H9 (cell line): ENCODE data around the gene NAGA. TPM values are rescaled to one million over a fixed set of nuclear protein-coding genes. Genes with fewer than 3 reads are reported as not detected.

Source experiments
- DNase-seq: peaks from one replicate; pipeline ENCODE4 v3.0.0-alpha.2; 2017
- H2AFZ ChIP-seq: one replicate; pipeline ENCODE4 v1.6.1; 2013; ENCODE audit warnings: mild to moderate bottlenecking, low read length, control low read depth, moderate library complexity
- H2AK5ac ChIP-seq: 2 replicates; pipeline ENCODE4 v1.6.1; 2013; ENCODE audit warnings: low read length, control low read depth, mixed read lengths; ENCODE audit not compliant: insufficient read length
- H2BK120ac ChIP-seq: one replicate; pipeline ENCODE4 v1.6.1; 2013; ENCODE audit warnings: low read depth, mild to moderate bottlenecking, low read length, control low read depth, inconsistent platforms; ENCODE audit not compliant: poor library complexity, severe bottlenecking
- H2BK12ac ChIP-seq: 2 replicates; pipeline ENCODE4 v1.6.1; 2013; ENCODE audit warnings: low read length, control low read depth, mixed read lengths, low read depth; ENCODE audit not compliant: insufficient read length
- H2BK15ac ChIP-seq: 2 replicates; pipeline ENCODE4 v1.6.1; 2013; ENCODE audit warnings: low read depth, low read length, control low read depth
- H2BK20ac ChIP-seq: one replicate; pipeline ENCODE4 v1.6.1; 2013; ENCODE audit warnings: low read depth, mild to moderate bottlenecking, low read length, control low read depth, inconsistent platforms; ENCODE audit not compliant: poor library complexity, severe bottlenecking
- H2BK5ac ChIP-seq: 2 replicates; pipeline ENCODE4 v1.6.1; 2013; ENCODE audit warnings: low read length, control low read depth, mixed read lengths; ENCODE audit not compliant: insufficient read length
- H3K14ac ChIP-seq: 2 replicates; pipeline ENCODE4 v1.6.1; 2013; ENCODE audit warnings: low read length, control low read depth; ENCODE audit not compliant: insufficient read depth
- H3K18ac ChIP-seq: 2 replicates; pipeline ENCODE4 v1.6.1; 2013; ENCODE audit warnings: low read depth, mild to moderate bottlenecking, mixed read lengths, low read length, control low read depth; ENCODE audit not compliant: insufficient read length
- H3K23ac ChIP-seq: 2 replicates; pipeline ENCODE4 v1.6.1; 2013; ENCODE audit warnings: low read length, control low read depth, mixed read lengths, low read depth; ENCODE audit not compliant: insufficient read length
- H3K23me2 ChIP-seq: 2 replicates; pipeline ENCODE4 v1.6.1; 2013; ENCODE audit warnings: low read depth, mild to moderate bottlenecking, mixed read lengths, low read length, control low read depth; ENCODE audit not compliant: insufficient read length, poor library complexity, severe bottlenecking
- H3K27ac ChIP-seq: 2 replicates; pipeline ENCODE4 v1.5.1; 2013; ENCODE audit warnings: low read length, control low read depth, mixed read lengths, low read depth; ENCODE audit not compliant: insufficient read length
- H3K27me3 ChIP-seq: 2 replicates; pipeline ENCODE4 v1.6.1; 2013; ENCODE audit warnings: low read length, control low read depth, inconsistent platforms; ENCODE audit not compliant: insufficient read depth
- H3K4ac ChIP-seq: 2 replicates; pipeline ENCODE4 v1.6.1; 2013; ENCODE audit warnings: low read depth, mild to moderate bottlenecking, control low read depth, inconsistent platforms, low read length, moderate library complexity
- H3K4me1 ChIP-seq: 2 replicates; pipeline ENCODE4 v1.6.1; 2013; ENCODE audit warnings: low read length, control low read depth, inconsistent platforms; ENCODE audit not compliant: insufficient read depth
- H3K4me2 ChIP-seq: 2 replicates; pipeline ENCODE4 v1.6.1; 2013; ENCODE audit warnings: low read length, control low read depth, mixed read lengths; ENCODE audit not compliant: insufficient read length, insufficient read depth
- H3K56ac ChIP-seq: 2 replicates; pipeline ENCODE4 v1.6.1; 2013; ENCODE audit warnings: low read depth, mild to moderate bottlenecking, mixed read lengths, low read length, control low read depth; ENCODE audit not compliant: insufficient read length
- H3K79me1 ChIP-seq: 2 replicates; pipeline ENCODE4 v1.6.1; 2013; ENCODE audit warnings: low read depth, mild to moderate bottlenecking, moderate library complexity, low read length, control low read depth, inconsistent platforms; ENCODE audit not compliant: insufficient read depth, poor library complexity, severe bottlenecking
- H3K79me2 ChIP-seq: 2 replicates; pipeline ENCODE4 v1.6.1; 2013; ENCODE audit warnings: low read length, control low read depth, inconsistent platforms; ENCODE audit not compliant: insufficient read depth
- H3K9ac ChIP-seq: 2 replicates; pipeline ENCODE4 v1.6.1; 2013; ENCODE audit warnings: low read length, control low read depth, mixed read lengths; ENCODE audit not compliant: insufficient read length; ENCODE audit errors: extremely low read depth
- H3K9me3 ChIP-seq: one replicate; pipeline ENCODE4 v1.6.1; 2013; ENCODE audit warnings: low read depth, low read length, inconsistent platforms; ENCODE audit not compliant: control insufficient read depth
- H3T11ph ChIP-seq: one replicate; pipeline ENCODE4 v1.6.1; 2013; ENCODE audit warnings: mild to moderate bottlenecking, low read length, control low read depth, inconsistent platforms
- H4K20me1 ChIP-seq: one replicate; pipeline ENCODE4 v1.6.1; 2013; ENCODE audit not compliant: control insufficient read depth, insufficient read length, insufficient read depth
- H4K5ac ChIP-seq: 2 replicates; pipeline ENCODE4 v1.6.1; 2013; ENCODE audit warnings: low read depth, mild to moderate bottlenecking, mixed read lengths, low read length, control low read depth; ENCODE audit not compliant: insufficient read length
- H4K8ac ChIP-seq: replicated peaks from 2 replicates; pipeline ENCODE4 v1.6.1; 2013; ENCODE audit warnings: low read length, control low read depth, mixed read lengths, low read depth; ENCODE audit not compliant: insufficient read length
- H4K91ac ChIP-seq: 2 replicates; pipeline ENCODE4 v1.6.1; 2013; ENCODE audit warnings: low read depth, mild to moderate bottlenecking, moderate library complexity, mixed read lengths, low read length, control low read depth; ENCODE audit not compliant: insufficient read length
- H3K27ac Mint-ChIP-seq, 3 experiments: 2 replicates in 2 of 3; 3 replicates in 1 of 3; pipeline ENCODE4 v1.8.0; 2020 to 2021; ENCODE audit warnings: mixed read lengths in 3 of 3, mild to moderate bottlenecking in 1 of 3, moderate library complexity in 1 of 3
- H3K27me3 Mint-ChIP-seq: 2 replicates; pipeline ENCODE4 v1.8.0; 2021; ENCODE audit warnings: low read depth, mild to moderate bottlenecking, moderate library complexity, mixed read lengths
- H3K36me3 Mint-ChIP-seq, 3 experiments: 2 replicates in 2 of 3; 3 replicates in 1 of 3; pipeline ENCODE4 v1.8.0; 2020 to 2021; ENCODE audit warnings: low read depth in 3 of 3, mixed read lengths in 3 of 3; ENCODE audit not compliant: insufficient read depth in 1 of 3
- H3K4me1 Mint-ChIP-seq, 2 experiments: 2 replicates each; pipeline ENCODE4 v1.8.0; 2020; ENCODE audit warnings: mixed read lengths in 2 of 2
- H3K4me3 Mint-ChIP-seq, 2 experiments: 2 replicates in 1 of 2; 3 replicates in 1 of 2; pipeline ENCODE4 v1.8.0; 2020 to 2021; ENCODE audit warnings: mild to moderate bottlenecking in 2 of 2, mixed read lengths in 2 of 2, moderate library complexity in 1 of 2
- H3K9me3 Mint-ChIP-seq, 2 experiments: 2 replicates in 1 of 2; 3 replicates in 1 of 2; pipeline ENCODE4 v1.8.0; 2020; ENCODE audit warnings: mild to moderate bottlenecking in 2 of 2, mixed read lengths in 2 of 2, moderate library complexity in 1 of 2
- WGBS: extraction: QIAGEN DNeasy Blood & Tissue Kit; methylation state at CpG from one replicate; pipeline ENCODE4 v1.1.7; 2013; ENCODE audit warnings: missing lambda C conversion rate, low lambda C conversion rate, mixed read lengths; ENCODE audit not compliant: insufficient read length; ENCODE audit errors: extremely low coverage; 5-methylcytosine and 5-hydroxymethylcytosine counted together
- total RNA-seq: library from RNA; stranded (reverse); gene quantifications from 2 replicates; pipeline ENCODE4 v1.2.1, GENCODE V29; 2021
- TF ChIP-seq, protein P1 (sequence below): fragments of 200-600 bp; sonication (generic); conservative IDR thresholded peaks from 3 replicates; pipeline ENCODE4 v1.8.0; 2021; ENCODE audit warnings: antibody characterized with exemption, mild to moderate bottlenecking

The NAGA gene
- total RNA-seq, 1 experiment from 2014 or later: 16.1 TPM

DNA sequence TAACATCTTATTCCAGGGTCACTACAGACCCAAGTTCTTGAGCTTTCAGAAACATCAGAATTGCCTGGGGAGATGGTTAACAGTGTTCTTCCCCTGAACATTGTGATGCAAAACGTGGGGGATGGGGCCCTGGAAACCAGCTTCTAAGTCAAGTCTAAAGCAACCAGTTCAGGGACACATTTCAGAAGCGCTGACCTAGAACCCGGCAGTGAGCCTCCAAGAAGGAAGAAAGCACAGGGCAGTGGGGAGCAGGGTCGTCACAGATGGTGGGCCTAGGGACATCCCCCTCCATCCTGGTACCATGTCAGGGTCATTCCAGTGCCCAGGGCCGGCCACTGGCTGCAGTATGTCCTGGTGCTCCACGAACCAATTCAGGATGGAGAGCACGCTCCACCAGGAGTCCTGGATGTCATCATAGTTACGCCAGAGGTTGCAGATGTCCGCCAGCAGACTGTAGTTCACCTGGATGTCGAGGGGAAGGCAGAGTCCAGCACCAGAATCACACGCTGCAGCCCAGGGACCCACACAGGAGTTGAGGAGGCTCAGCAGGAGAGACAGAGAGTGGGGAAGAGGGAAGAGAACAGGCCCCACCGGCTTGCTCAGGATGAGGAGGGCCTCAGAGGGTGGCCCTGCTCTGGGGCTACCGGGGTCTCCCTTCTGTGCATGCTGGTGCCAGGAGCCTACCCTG is 5.0 kb downstream of the NAGA start:
- peak; percentile 71 for DNase-seq

More for the DNA sequence above, 5.0 kb downstream of the NAGA start:
- no peak overlapping the region for H3K23ac ChIP-seq
- H3K27ac ChIP-seq: no peak overlapping the region
- H3K79me2 ChIP-seq: no peaks in the 10 kb centered on the region
- H3K4me1 ChIP-seq: peaks cover 10% of the 10 kb centered on the region; the same call in 1 of the 2 replicates
- no peak overlapping the region for H4K5ac ChIP-seq
- H3K27me3 ChIP-seq: no peaks in the 10 kb centered on the region
- H3K9me3 ChIP-seq: no peaks in the 10 kb centered on the region
- no CpG with 5 or more reads among the region's 13 CpGs for WGBS
- H2AK5ac ChIP-seq: no peak overlapping the region
- H3K4me3 Mint-ChIP-seq: peak overlapping the region; percentile 2 to 24; a peak in 2 of 5 replicates
- H3K23me2 ChIP-seq: peaks cover 8% of the 10 kb centered on the region
- H3K56ac ChIP-seq: no peak overlapping the region
- no peak overlapping the region for H4K8ac ChIP-seq
- peak overlapping the region; percentile 10 for H3K4me2 ChIP-seq
- H3K4ac ChIP-seq: no peak overlapping the region
- peak overlapping the region in 2 of 3 experiments; percentile 73 to 85; a peak in 4 of 7 replicates for H3K27ac Mint-ChIP-seq
- no peaks in the 10 kb centered on the region; a peak in 2 of 5 replicates for H3K9me3 Mint-ChIP-seq
- H3K9ac ChIP-seq: no peak overlapping the region
- no peak overlapping the region for H2AFZ ChIP-seq
- TF ChIP-seq, protein P1, sequence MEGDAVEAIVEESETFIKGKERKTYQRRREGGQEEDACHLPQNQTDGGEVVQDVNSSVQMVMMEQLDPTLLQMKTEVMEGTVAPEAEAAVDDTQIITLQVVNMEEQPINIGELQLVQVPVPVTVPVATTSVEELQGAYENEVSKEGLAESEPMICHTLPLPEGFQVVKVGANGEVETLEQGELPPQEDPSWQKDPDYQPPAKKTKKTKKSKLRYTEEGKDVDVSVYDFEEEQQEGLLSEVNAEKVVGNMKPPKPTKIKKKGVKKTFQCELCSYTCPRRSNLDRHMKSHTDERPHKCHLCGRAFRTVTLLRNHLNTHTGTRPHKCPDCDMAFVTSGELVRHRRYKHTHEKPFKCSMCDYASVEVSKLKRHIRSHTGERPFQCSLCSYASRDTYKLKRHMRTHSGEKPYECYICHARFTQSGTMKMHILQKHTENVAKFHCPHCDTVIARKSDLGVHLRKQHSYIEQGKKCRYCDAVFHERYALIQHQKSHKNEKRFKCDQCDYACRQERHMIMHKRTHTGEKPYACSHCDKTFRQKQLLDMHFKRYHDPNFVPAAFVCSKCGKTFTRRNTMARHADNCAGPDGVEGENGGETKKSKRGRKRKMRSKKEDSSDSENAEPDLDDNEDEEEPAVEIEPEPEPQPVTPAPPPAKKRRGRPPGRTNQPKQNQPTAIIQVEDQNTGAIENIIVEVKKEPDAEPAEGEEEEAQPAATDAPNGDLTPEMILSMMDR: no peak
- no peak overlapping the region for H4K91ac ChIP-seq
- no peak overlapping the region for H2BK120ac ChIP-seq
- H3K14ac ChIP-seq: no peak overlapping the region; the same call in 1 of the 2 replicates
- no peak overlapping the region for H2BK15ac ChIP-seq
- H3K4me1 Mint-ChIP-seq: peaks cover 20 to 26% of the 10 kb centered on the region in 2 experiments
- no peak overlapping the region for H2BK20ac ChIP-seq
- H2BK12ac ChIP-seq: no peak overlapping the region
- H3K79me1 ChIP-seq: no peaks in the 10 kb centered on the region
- H3T11ph ChIP-seq: no peak overlapping the region
- no peaks in the 10 kb centered on the region for H4K20me1 ChIP-seq
- no peaks in the 10 kb centered on the region; the same call in none of the 2 replicates for H3K27me3 Mint-ChIP-seq
- peaks cover 26 to 55% (median 46%) of the 10 kb centered on the region in 3 experiments for H3K36me3 Mint-ChIP-seq
- peak overlapping the region; percentile 22 for H3K18ac ChIP-seq
- no peak overlapping the region for H2BK5ac ChIP-seq
